ENCODE results near the gene ZNF536.

Gene ZNF536

DNA sequence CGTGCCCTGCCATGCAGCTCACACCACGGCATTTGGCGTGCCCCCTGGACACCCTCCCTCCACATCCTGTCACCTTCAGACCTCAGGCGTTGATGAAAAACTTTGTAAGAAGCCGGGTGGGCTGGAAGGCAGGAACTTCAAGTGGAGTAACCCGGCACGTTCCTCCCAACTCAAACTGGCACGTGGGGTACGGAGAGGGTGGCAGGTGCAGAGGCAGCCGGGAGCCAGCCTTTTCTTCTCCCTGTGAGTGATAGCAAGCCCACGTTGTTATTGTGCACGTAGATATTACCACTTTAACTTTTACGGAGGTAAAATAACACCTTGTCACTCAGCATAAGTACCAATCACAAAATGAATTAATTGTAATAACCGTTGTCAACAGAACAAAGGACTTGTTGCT lies 198.0 kb downstream of the ZNF536 start:
- DNase-seq: no peak

DNA sequence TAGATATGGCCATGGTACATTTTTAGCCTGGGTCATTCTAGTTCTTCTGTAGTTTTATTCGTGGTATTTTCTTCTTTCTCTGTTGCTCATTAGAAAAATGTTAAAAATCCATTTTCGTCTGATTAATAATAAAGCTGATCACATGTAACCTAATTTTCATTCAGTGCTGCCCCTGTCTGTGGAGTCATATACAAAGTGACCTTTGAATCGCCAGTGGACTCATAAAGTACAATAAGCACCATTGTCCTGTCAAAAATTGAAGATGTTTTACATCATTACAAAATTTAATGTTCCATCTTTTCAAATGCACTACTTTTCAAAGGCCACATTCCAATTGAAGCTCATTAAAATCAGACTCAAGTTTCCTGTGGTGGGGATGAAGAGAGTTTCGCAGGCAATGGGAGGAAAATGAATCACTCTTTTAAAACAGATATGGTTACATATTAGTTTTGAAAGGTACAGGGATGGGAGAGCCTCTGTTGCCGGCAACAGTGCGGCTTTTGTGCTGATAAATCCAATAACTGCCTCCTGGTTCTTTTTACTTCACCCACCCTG lies 205.4 kb downstream of the ZNF536 start:
- DNase-seq: no peak

DNA sequence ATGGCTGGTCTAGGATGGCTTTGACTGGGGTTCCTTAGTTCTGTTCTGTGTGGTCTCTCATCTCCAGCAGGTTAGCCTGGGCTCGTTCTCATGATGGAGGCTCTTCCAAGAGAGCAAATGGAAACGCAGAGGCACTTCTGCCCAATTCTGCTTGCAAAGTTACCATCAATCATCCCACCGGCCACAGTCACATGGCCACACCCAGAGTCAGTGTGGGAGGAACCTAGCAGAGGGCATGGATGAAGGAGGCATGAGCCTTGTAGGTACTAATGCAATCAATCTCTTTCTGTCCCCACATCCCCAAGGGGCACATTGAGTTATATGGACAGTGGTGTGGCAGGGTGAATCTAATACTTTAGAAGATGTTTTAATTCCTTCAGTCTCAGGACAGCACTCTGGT lies 207.2 kb downstream of the ZNF536 start:
- DNase-seq: no peak

DNA sequence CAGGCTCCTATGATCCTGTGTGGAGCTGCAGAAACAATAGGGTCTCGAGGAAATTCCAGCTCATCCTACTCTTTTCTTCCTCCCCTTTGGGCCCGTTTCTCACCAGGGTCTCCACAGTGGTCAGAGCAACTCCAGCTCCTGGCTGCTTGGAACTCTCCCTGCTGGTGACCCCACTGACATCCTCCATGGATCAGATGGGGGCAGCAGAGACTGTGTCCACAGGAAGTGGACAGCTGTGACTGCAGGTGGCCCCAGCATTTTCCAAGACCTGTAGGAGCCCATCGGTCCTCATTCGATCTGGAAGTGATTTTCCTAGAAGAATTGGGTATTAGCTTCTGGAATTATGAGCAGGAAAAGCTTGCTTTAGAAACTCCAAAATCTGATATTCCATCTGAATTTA lies 208.5 kb downstream of the ZNF536 start:
- no peak for DNase-seq

DNA sequence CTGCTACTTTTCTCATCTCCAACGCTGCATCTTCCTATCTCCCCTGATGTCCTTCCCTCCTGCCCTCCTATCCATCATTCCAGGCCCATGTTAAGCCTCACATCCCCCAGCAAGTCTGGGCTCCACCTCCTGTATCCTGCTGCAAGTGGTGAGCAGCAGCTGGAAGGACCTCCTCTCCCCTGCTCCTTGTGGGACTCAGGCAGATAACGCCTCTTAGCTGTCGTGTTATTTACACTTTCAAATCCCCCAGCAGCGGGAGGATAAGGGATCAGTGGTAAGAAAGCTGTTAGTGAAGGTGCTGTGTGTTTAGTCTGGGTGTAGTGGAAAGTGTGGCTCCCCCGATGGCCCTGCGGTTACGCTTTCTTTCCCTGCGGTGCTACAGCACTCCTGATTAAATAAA lies 211.9 kb downstream of the ZNF536 start:
- DNase-seq: no peak

DNA sequence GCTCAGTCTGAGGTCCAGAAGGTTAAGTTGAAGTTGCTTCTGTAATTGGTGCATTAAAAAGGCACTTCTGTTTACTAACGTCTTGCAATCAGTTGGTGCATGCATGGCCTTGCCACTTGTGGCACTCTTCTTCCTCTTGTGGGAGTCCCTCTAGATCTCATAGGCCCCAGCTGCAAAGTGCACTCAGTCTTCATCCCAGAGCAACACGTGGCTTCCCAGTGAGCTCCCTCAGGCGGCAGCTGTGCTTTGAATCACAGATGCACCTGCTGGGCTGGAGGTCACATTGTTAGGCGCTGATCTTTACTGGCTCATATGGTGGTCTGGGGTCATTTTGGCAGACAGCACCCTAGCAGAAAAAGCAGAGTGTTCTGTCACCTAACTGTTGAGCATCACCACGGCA lies 215.7 kb downstream of the ZNF536 start:
- no peak for DNase-seq

DNA sequence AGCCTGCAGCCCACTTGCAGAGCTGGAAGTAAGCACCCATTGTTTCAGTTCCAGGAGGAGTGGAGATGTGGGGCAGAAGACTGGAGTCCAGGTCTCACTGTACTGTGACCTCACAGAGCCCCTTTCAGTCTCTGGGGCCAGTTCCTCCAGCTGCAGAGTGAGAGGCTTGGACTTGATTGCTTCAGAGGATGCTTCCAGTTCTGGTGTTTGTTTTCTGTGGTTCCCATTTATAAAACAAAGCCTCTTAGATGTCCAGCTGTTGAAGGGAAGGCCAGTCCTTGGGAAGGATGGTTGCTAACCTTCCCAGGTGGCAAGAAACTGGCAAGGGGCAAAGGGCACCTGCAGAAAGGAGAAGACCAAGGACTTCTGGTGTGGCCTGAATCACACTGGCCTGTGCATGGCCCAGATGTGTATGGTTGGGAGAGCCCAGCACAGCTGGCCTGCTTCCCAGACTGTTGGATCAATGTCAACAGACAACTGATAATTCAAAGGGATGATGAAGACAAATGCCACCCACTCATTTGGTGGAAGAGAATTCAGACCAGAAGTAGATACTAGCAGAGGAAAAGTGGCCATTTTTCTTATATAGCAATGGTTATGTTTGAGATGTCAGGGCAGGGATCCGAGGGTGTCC lies 218.5 kb downstream of the ZNF536 start:
- DNase-seq: no peak

DNA sequence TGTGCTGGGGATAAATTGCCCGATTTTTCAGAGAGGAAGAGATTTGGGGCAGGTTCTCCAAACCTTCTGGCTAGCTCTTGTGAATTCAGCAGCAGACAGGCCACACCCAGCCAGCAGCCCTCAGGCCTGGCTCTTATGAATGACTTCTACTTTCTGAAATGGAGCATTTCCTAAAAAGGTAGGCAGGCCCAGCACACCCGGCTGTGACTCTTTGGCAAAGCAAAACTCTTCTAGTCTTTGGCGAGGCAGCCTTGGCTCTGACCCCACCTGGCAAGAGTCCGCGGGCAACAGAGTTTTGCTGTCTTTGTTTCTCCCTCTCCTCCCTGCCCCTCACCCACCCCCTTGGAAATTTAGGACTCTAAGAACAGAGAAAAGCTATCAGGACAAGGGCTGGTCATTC lies 221.2 kb downstream of the ZNF536 start:
- no peak for DNase-seq

DNA sequence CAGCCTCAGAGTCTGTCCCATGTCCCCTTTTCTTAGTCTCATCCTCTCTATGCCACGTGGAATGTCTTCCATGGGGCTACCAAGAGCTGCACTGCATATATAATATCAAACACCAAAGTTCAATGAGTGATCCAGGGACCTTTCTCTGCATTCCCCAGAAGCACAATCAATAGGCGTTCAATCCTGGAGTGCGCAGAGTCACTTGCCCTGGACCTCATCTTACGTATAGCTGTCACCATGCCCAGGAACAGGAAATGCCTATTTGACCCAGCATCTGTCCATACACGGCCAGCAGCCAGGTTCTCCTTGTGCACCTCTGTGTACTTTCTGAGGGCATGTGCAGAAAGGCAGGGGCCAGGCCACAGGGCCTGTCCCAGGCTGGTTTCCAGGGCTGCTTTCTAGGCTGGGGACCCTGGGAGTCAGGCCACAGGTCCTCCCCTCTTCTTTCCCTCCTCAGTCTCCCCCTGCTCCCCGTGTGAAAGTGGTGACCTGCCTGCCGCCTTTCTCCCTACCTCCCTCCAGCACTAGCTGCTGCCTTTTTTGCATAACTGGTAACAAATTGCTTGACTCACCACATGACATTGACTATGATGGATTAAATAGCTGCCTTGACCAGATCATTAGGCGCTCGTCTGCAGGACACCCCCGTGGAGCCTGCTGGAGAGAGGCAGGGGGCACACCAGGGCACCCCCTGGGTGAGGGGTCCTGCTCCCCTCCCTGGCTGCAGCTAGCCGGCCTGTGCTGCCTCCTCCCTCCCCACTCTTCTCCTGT lies 222.0 kb downstream of the ZNF536 start:
- no peak for DNase-seq

DNA sequence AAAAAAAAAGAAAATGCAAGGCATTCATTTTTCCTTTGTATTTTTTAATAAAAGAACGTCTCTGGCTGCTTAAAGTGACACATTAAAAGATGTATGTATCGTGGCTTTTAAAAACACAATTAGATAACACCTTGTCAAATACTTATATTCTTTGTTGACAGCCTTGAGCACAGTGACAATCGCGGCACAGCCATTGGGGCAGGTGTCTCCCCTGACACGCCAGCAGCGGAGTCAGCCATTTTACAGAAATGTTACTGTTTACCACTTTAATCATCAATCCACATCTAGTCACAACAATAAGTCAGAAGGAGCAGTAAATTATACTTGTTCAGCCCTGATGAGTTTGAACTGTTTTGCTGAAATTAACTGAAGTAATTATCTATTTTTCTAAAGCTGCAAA lies 224.1 kb downstream of the ZNF536 start:
- DNase-seq: no peak

DNA sequence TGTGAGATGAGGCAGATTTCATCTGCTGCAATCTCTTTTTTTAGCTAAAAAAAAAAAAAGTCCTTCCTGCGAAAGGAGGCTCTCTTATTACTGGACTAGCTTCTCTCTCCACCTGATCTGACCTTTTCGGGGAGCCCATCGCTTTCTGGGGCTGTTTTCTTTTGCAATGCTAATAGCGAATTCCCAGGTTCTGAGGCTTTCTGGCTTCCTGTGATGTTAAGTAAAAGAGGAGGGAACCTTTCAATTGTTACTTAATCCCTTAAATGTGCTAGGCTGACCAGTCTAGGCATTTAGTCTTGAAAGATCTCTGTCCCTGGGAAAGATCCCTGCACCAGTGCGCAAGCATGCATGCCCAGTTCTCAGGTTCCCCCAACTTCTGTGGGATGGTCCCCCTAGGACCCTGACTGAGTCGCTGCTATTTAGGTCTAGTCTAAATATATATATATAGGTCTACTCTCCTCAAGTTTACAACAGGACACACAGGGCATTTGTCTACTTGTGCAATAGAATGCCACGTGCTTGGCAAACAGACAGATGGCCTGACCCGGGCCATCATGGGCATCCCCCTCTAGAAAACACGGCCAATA lies 224.7 kb downstream of the ZNF536 start:
- DNase-seq: no peak

DNA sequence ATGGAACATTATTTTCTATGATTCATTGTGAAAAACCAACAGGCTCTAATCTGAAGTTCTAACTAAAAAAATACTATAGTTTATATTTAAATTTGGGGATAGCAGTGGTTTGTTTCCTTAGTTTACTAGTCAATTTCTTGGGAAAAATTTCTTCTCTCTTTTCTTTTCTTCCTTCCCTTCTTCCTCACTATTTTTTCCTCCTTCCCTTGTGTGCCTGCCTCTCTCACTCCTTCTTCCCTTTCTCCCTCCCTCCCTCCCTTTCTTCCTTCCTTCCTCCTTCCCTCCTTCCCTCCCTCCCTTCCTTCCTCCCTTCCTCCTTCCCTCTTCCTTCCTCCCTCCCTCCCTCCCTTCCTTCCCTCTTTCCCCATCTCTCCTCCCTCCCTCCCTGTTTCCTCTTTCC lies 226.5 kb downstream of the ZNF536 start:
- no peak for DNase-seq

DNA sequence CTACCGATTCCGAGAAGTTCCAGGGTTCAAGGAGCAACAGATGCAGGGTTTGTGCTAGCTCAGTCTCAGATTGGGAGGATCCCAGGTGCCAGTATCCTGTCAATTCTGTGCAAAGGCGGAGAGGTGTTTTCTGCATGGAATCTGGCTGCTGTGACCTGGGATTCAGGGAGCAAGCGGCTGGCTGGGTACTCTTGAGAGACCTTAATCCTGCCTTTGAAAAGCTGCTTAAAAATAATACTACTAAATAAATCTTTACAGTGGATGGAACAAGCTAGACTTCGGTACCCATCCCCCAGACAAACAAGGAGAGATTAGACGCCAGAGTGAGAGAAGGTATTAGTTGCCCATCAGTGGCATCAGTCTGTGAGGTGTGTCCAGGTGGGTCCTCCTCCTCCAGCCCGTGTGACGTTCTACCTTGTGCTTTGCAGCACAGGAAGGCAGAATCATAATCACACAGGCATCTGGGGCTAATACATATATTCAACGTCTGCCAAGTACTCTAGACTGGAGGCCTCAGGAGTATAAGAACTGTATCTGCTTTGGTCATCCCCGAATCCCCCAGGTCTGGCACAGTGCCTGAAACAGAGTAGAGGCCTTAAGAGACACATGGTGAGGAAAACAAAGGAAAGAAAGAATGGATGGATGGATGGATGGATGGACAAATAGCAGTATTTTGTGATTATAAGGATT lies 230.6 kb downstream of the ZNF536 start:
- DNase-seq: no peak

DNA sequence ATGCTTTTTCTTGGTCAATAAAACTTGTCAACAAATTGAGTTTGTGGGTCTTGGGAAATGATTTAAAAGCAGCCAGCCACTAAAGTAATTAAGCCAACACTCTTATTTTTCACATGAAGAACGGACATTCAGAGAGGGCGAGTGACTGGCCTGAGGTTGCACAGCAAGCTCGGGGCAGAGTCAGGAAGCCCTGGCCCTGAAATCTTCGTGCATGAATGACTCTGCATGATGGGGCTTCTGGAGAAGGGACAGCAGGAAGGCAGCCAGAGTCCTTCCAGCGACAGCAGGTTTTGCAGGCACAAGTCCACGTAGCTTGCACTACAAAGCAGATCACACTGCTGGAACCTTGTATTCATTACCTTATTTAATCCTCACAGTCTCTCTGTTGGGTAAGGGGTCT lies 232.5 kb downstream of the ZNF536 start:
- no peak for DNase-seq

DNA sequence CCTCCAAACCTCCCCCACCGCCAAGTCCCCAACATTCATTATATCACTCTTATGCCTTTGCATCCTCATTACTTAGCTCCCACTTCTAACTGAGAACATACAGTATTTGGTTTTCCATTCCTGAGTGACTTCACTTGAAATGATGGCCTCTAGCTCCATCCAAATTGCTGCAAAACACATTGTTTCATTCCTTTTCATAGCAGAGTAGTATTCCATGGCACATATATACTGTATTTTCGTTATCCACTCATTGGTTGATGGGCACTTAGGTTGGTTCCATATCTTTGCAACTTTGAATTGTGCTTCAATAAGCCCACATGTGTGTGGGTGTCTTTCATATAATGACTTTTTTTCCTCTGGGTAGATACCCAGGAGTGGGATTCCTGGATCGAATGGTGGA lies 233.1 kb downstream of the ZNF536 start:
- no peak for DNase-seq

DNA sequence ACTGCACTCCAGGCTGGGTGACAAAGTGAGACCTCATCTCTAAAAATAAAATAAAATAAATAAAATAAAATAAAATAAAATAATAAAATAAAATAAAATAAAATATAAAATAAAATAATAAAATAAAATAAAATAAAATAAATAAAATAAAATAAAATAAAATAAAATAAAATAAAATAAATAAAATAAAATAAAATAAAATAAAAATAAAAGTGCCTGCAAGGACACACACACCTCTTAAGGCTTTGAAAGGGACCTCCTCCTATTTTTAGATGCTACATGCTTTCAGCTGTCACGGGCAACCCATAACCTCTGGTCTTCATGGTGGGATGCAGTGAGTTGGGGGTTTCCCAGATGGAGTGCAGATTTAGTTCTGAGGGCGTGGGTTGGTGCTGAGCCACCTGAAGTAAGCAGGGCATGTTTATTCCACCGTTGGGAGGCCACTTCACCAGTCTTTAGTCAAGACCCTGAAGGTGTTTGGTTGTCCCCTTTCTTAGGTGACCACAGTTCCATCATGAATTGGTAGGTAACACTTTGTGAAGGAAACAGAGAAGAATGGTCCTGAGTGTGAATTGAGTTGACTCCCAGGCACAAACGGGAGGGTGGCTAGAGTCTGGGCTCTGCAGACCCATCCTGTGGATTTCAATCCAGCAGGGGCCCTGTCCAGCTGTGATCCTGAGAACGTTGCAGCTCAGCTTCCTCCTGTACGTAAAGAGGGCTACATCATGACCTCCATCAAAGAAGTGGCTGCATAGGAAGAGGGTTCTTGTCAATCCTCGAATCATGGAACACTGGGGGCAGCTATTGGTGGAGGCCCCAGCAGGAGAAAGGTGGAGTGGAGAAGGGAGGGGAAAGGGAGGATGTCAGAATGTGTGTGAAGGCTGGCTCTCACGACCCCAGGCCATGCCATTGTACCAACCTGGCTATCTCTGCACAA lies 234.2 kb downstream of the ZNF536 start:
- DNase-seq: no peak

All from stimulated activated CD4-positive, alpha-beta T cell treated with anti-CD3 and anti-CD28 coated beads, Interleukin-2, amount 100 ng/mL, for 48 hours (primary cell).